ENCODE data around the gene DCDC2C. TPM values are rescaled to one million over a fixed set of nuclear protein-coding genes. Genes with fewer than 3 reads are reported as not detected.
A peak's percentile ranks its signal among the peaks of the same experiment; 100 is the strongest.

Gene DCDC2C
- total RNA-seq, 1 experiment from 2014 or later = not detected

GRCh38 chr2:3728104-3729054, 25.0 kb downstream of the DCDC2C start:
- TF ChIP-seq CTCF (IDR thresholded peaks at IDR 0.05) (peak; percentile 37), TCF7 (CRISPR knock-in tag; IDR thresholded peaks at IDR 0.05; ENCODE audit: low read depth) (no peak)
- H3K9me3 Mint-ChIP-seq = peaks cover 78% of the 10 kb centered on the region
- 0 out of 2 replicates have a peak, but pooled peaks have one; percentile 26 for ATAC-seq
- H3K36me3 Mint-ChIP-seq = peaks cover 63% of the 10 kb centered on the region
- peaks cover 20% of the 10 kb centered on the region for H3K27me3 Mint-ChIP-seq (ENCODE audit: low read depth)
- H3K4me3 Mint-ChIP-seq = no peak overlapping the region
- no peak overlapping the region for H3K27ac Mint-ChIP-seq
- ChIA-PET CTCF (interaction anchor here (1.0 to 1.5 kb wide), 3 partner anchors 26 to 77 kb away, joined by 3 to 8 read pairs (median 3); no protein-coding TSS in a partner anchor), POLR2A (no interaction called here)
- no peak for DNase-seq (ENCODE audit: low spot score)
- no peaks in the 10 kb centered on the region for H3K4me1 Mint-ChIP-seq

GRCh38 chr2:3729055-3729448, 25.7 kb downstream of the DCDC2C start:
- ChIA-PET CTCF (no interaction called here), POLR2A (no interaction called here)
- peaks cover 18% of the 10 kb centered on the region for H3K27me3 Mint-ChIP-seq (ENCODE audit: low read depth)
- no peak for DNase-seq (ENCODE audit: low spot score)
- ATAC-seq = no peak
- no peaks in the 10 kb centered on the region for H3K4me1 Mint-ChIP-seq
- no peak overlapping the region for H3K27ac Mint-ChIP-seq
- H3K4me3 Mint-ChIP-seq = no peak overlapping the region
- TF ChIP-seq GABPB1 (CRISPR knock-in tag; IDR thresholded peaks at IDR 0.05) (no peak), AR (CRISPR knock-in tag; IDR thresholded peaks at IDR 0.05) (no peak), NFE2L1 (CRISPR knock-in tag; IDR thresholded peaks at IDR 0.05) (no peak), ZNF121 (CRISPR knock-in tag; IDR thresholded peaks at IDR 0.05) (no peak), FOXP1 (CRISPR knock-in tag; IDR thresholded peaks at IDR 0.05; ENCODE audit: borderline replicate concordance) (no peak), JAZF1 (CRISPR knock-in tag; IDR thresholded peaks at IDR 0.05) (no peak), SP1 (CRISPR knock-in tag; conservative IDR thresholded peaks at IDR 0.05) (no peak), ZNF425 (CRISPR knock-in tag; conservative IDR thresholded peaks at IDR 0.05) (no peak), FOXP4 (CRISPR knock-in tag; IDR thresholded peaks at IDR 0.05) (no peak), ESRRA (CRISPR knock-in tag; IDR thresholded peaks at IDR 0.05; ENCODE audit: borderline replicate concordance) (no peak), SMAD3 (CRISPR knock-in tag; IDR thresholded peaks at IDR 0.05; ENCODE audit: borderline replicate concordance) (no peak)
- peaks cover 59% of the 10 kb centered on the region for H3K36me3 Mint-ChIP-seq
- H3K9me3 Mint-ChIP-seq = peaks cover 76% of the 10 kb centered on the region

Data from WTC11 (cell line).